Iris pigment epithelial cell (primary cell): ENCODE results near the gene MTHFD2.
A peak's percentile ranks its signal among the peaks of the same experiment; 100 is the strongest.
"Not testable (repeated sequence)": the region's sequence is repeated elsewhere in the genome, so short reads cannot be mapped to it uniquely, and the experiment has no call there.

Source experiments
- DNase-seq: peaks from one replicate; pipeline ENCODE4 v3.0.0-alpha.2; 2011; ENCODE audit warnings: low read depth

The MTHFD2 gene

DNA sequence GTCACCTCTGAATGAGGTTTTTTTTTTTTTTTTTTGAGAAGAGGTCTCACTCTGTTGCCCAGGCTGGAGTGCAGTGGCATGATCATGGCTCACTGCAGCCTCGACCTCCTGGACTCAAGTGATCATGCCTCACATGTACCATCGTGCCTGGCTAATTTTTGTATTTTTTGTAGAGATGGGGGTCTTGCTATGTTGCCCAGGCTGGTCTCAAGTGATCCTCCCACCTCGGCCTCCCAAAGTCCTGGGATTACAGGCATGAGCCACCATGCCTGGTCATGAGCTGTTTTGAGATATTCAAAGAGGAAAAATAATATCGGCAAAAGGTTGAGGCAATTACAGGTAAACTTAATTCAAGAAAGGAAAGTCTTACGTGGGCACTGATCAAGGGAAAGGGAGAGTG lies 31.4 kb downstream of the MTHFD2 start:
- DNase-seq, result not testable (repeated sequence)

DNA sequence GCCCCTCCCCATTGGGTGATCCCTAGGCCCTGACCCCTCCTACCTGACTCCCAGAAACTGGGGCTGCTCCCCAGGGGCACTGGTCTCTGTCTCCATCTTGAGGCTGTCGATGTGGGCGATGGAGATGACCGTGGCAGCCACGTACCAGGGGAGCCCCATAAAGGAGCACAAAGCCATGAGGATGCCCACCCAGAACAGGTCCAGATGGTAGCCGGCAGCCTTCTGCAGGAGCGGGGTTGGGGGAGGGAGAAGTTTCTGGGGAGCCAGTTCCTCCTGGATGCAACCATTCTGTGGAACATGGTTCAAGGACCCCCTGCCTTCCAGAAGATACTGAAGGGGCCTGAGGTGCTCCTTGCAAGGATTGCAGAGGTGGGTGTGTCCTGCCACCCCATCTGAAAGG lies 34.0 kb downstream of the MTHFD2 start:
- DNase-seq, result no peak

DNA sequence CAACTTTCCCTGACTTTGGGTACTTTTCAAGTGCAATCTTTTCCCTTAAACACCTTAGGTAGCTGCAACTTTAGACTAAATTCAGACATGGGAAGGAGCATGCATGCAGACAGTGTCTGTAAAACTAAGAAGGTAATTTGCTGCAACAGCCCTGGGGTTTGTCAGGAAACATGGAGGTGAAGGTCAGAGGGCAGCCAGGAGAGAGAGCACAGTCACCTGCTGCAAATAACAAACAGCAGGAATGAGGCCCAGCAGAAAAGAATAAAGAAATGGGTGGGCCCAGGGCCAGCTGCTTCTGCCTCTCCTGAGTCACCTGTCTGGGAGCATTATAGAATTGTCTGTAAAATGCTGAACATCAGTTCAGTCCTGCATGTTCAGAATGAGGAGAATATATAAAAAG lies 35.2 kb downstream of the MTHFD2 start:
- DNase-seq, result no peak

DNA sequence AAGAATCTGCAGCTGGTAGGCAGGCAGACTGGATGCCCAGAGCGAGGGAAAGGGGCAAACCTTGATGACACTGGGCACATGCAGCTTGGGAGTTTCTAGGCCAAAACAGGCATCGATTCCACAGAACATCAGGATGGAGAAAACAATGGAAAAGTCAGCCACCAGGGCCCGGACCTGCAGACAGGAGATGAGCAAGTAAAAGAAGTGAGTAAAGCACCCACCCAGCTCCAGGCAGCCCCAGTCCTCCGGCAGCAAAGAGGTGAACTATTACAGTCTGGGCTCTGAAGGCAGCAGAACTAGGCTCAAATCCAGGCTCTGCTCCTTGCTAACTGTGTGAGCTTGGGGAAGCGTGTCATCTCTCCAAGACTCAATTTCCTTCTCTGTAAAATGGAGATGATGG lies 36.6 kb downstream of the MTHFD2 start:
- DNase-seq, result no peak

DNA sequence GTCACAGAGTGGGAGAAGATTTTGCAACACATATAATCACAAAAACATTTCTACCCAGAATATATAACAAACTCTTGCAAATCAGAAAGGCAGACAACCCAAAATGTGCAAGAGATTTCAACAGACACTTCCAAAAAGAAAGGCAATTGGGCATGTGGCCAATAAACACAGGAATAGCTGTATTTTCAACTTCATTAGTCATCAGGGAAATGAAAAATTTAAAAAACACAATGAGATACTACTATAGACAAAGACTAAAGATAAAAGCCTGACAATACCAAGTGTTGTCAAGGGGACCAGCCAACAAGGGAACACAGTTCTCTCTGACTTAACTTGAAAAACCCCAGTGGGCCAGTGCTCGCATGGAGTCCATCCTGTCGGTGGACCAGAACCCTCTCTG lies 40.5 kb downstream of the MTHFD2 start:
- DNase-seq, result peak; percentile 84

DNA sequence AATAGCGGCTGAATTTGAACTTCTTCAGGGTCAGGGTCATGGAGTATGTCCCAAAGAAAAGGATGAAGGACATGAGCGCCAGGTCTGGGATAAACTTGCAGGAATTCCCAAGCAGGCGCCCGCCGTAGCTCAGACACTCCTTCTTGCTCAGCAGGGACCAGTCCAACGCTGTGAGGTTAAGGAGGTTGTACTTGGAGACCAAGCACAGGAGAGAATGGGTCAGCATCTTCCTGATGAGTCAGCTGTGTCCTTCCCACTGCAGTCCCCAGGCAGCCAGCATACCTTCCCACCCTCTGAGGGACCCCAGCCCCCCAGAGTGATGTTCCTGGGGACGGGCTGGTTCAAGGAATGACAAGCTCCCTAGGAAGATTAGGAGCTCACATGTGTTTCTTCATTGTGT lies 40.9 kb downstream of the MTHFD2 start:
- DNase-seq, result no peak

DNA sequence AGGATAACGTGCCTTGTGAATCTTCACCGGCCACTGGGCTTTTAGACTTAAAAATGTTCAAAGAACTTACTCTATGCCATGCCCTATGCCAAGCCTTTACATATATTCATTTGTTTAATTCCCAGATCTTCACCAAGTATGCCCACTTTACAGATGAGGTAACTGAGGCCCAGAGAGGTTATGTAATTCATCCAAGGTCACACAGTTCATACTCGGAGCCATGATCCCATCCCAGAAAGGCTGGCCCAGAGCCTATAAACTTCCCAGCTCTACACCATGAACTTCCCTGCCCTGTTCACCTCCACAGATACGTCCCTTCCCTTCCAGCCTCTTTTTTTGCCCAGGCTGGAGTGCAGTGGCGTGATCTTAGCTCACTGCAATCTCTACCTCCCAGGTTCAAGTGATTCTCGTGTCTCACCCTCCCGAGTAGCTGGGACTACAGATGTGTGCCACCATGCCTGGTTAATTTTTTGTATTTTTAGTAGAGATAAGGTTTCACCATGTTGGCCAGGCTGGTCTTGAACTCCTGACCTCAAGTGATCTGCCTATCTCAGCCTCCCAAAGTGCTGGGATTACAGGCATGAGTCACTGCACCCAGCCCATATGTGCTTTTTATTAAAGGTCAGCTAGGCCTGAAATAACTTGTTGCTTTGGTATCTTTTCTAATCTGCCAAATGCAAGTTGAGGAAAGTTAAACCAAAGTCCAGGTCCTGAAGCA lies 44.1 kb downstream of the MTHFD2 start:
- peak; percentile 9 for DNase-seq

DNA sequence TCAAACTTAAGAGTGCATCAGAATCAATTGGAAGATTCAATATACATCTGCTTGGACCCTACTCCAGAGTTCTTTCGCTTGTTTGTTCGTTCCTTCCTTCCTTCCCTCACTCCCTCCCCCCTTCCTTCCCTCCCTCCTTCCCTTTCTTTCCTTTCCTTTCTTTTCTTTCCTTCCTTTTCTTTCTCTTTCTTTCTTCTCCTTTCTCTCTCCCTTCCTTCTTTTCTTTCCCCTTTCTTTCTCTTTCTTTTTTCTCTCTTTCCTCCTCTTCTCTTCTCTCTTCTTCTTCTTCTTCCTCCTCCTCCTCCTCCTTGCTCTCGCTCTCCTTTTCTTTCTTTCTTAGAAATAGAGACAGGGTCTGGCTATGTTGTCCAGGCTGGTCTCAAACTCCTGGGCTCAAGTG lies 45.9 kb downstream of the MTHFD2 start:
- no peak for DNase-seq

DNA sequence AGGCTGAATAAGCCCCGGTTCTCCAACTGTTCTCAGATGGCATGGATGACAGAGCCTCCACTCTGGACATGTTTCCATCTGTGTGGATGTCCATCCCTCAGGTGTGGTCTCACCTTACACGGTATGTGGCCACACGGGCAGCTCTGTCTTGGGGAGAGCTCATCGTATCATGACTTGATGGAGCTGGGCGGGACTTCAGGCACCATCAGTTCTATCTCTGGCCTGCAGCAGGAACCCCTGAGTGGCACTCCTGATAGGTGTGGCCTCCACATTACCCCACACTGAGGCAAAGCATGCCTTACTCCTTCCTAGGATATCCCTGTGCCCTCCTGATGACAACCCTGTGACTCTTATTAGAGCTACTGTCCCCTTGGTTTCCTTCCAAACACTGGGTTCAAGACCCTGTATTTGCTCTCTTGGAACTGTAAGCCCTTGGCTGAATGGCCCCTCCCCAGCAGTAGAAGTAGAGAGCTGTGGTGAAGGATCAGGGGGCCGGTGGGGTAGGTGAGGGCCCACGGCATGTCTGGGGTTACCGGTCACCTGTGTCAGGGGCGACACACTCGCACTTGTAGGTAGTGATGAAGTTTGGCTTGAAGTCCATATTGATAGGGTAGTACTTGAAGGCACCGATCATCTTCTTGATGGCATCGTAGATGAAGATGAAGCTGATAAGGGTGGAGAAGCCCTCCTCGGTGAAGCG lies 48.2 kb downstream of the MTHFD2 start:
- DNase-seq, result no peak

DNA sequence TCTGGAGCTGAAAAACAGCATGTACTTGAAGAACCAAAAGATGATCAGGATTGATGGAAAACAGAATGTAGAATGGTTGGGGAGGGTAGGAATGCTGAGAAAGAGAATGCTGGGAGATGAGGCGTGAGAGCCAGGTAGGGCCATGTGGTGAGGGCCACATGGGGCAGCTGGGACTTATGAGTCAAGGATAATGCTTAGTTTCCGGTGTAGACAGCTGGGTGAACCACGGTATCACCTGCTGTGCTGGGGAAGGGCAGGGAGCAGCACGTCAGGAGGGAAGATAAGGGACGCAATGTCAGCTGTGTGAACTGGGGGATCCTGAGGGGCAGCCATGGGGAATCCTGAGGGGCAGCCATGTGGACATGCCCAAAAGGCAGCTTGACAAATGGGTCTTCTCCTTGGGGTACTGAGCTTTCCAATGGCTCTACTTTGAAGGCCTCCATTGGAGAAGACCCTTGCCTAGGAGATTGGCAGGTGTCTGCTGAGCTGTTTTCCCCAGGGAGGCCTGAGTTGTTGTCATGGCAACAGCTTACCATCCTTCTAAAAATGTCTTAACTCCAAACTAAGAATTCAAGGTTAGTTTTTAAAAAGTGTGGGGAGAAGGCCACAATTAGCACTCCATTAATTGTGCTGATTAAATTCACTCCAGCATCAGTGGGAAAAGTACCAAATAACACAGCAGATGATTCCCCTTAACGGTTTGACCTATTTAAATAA lies 51.1 kb downstream of the MTHFD2 start:
- DNase-seq, result no peak

DNA sequence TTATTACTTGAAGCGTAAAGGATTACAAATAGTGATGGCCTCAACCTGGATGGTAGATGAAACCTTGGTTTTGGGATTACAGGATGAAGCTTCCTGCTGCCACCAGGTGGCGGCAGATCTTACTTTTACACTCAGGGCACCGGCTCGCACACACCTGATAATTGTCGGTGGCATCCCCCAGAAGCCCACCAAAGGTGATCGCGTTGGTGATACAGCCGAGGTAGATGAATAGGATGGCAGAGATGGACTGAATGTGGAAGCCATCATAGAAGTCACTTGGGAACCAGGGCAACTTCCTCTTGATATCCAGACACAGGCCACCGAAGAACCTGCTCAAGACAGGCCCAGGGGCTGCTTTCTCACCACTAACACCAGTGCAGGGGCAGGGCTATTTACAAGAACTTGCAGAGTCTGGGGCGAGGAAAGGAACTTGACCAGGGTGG lies 51.8 kb downstream of the MTHFD2 start:
- DNase-seq, result peak; percentile 38

DNA sequence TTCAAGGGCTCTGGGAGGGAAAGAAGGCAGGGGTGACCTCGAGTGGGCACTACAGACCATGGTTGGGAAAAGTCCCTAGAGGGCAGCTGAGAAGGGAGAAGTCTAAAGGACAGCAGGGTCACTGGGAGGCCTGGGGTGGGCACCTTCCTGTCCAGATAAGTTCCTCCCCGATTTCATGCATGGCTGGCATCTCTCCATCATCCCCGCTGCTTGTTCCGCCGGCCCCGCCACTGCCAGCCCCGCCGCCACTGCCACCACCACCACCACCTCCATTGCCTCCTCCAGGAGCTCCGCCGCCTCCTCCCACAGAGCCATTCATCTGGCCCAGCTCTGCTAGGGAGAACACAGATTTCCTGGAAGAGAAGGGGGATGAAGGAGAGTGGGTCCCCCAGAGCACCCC lies 53.6 kb downstream of the MTHFD2 start:
- DNase-seq, result no peak

DNA sequence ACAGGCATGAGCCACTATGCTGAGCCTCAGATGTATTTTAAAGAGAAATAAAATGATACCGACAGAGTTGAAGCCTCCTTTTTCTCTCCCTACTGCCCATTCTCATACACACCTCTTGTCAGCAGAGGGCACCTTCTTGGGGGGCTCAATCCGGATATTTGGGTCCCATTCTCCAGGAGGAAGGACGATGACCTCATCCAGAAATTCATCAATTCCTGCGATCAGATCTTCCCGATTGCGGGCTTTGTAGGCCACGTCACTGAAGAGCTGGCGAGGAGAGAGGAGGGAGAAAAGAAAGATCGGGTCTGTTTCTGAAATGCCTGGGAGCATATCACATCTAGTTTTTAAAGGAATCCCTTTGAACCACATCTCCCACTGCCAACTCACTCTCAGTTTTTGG lies 54.4 kb downstream of the MTHFD2 start:
- DNase-seq, result no peak

DNA sequence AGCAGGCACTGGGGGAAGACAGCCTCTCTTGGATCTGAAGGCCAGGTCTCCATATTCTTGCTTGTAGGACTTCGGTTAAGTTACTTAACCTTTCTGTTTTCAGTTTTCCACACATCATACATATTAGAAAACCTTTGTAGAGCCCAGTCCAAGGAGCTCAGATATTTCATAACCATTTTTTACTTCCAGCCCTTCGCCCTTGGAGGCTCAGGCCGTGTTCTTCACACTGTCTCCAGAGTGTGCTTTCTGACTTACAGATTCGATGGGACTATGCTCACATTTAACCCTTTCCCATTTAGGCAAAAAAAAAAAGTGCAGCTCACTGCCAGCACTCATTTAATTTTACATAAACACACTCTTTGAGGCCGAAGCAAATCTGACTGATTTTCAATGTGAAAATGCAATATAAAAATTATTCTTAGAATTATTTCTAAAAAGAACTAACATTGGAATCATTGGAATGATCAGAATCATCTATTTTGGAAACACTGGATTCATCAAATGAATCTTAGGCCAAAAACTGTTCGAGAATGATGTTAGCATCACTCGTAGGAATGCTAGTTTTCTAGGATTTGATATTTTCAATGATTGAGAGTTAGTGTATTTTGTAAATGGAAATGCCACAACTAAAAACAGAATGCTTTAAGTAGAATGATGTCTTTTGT lies 55.0 kb downstream of the MTHFD2 start:
- DNase-seq, result no peak

DNA sequence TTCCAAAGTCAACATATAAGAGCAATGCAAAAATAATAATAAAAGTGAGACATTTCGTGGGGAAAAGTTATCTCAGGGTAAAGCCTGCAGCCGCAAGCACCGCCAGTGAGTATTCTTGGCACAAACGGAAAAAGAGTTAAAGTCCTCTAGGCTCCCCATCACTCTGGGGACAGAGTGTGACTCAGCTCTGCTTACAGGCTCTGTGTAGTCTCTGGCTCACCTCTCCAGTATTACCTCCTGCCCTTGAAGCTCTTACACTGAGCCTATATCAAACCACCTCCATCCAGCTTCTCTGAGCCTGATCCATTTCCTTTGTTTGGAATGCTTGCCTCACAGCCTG lies 55.5 kb downstream of the MTHFD2 start:
- DNase-seq, result no peak

DNA sequence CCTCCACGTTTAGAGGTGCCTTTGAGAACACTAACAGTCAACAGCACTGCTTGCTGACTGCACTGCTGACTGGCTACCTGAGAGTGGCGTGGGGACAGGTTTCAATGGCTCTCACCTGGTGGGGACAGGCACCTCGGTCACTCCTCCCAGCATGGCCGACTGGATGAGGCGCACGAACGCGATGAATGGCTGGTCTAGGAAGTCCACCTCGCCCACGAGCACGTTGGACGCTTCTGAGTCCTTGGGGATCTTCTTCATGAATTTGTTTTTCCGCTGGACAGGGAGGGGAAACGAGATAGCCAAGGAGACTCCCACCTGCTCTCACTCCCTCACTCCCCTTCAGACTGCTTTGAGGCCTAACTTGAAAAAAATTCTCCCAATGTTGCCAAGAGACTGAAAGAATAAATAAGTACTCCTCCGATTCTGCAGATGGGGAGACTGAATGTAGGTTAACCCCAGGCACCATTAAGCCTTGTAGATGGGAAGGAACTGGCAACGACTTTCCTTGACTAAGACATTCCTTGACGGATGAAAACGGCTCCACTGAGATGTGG lies 57.3 kb downstream of the MTHFD2 start:
- DNase-seq, result no peak

DNA sequence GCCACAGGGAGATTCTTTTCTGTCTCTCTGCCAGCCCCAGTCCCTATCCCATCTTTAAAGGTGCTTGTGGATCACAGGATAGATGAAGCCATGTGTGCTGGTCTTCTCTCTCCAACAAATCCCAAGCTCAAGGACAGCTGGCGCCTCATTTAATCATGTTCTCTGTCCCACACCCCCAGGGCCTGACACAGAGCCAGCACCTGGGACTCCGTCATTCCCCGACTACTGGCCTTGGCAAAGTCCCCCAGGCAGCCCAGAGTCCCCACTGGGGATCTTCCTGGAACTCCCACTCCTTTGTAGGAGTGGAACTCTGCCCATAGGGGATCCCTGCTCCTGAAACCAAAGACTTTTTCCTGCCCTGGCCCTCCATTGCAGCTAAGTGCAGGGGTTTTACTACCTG lies 60.8 kb downstream of the MTHFD2 start:
- no peak for DNase-seq

DNA sequence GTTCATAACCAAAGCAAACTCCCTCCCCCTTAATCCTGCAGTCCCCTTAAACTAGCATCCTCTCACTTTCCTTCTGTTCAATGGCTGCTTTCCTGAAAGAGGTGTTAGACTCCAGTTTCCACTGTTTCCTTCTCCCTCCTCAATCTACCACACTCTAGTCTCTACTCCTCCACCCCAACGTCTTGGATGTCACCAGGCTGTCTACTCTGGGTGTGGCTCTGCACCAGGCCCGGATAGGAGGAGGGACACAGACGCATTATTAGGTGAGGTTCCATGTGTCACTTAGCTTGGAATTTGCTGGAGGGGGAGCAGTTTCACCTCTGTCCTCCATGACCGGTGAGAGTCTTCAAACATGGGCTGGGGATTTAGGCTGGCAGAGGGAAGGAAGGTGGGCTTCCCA lies 61.3 kb downstream of the MTHFD2 start:
- DNase-seq, result no peak

DNA sequence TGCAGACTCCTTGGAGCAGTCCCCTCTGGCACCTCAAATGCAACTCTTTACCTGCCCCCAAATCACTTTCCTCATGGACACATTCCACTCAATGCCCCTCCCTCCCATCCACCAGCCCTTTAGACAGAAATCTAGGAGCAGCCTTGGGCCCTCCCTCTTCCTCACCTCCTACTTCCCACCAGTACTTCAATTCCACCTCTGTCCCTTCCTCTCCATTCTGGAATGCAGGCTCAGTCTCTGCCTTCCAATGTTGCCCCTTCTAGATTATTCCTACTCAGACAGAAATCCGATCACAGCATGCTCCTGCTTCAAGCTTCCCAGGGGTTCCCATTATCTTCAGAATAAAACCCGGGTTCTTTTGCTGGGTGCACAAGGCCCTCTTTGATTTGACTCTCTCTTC lies 62.1 kb downstream of the MTHFD2 start:
- DNase-seq, result no peak

DNA sequence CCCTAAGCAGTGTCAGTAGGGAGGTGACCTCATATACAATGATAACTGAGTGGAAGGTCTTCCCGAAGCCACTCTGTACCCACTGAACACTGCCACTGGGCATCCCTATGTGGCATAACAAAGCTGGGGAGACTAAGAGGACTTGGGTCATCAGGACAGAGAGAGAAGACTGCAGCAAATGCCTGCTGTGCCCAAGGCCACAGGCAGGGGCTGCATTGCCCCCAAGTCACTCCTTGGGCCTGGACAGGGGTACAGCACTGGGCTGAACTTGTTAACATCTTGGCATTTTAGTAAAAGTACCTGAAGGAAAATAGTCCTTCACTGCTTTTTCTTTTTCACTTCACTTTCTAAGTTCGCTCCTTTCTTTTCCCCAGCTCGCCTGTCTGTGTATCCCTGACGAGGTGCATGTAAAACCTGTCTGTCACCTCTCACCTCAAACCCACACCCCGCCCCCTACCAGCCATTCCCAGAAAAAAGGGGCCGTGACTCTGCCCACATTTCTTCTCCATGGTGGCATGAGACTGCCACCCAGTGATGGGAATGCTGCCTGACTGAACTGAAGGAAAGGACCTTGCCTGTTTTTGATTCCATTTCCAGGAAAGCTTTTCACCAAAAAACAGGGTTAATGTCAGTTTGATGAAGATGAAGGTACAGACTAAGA lies 62.9 kb downstream of the MTHFD2 start:
- peak; percentile 13 for DNase-seq

DNA sequence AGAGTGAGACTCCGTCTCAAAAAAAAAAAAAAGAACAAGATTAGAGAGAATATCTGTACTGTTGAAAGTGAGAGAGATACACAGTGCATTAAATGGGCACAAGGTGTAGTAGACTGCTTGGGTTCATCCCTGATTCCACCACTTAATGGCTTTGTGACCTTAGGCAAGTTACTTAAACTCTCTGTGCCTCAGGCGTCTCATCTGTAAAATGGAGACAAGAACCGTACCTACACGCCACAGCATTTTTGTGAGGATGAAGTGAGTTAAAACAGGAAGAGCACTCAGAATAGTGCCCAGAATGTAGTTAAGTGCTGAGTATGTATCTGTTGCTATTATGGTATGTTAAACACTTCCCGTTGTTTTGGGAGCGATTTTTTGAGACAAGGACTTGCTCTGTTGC lies 64.3 kb downstream of the MTHFD2 start:
- no peak for DNase-seq

DNA sequence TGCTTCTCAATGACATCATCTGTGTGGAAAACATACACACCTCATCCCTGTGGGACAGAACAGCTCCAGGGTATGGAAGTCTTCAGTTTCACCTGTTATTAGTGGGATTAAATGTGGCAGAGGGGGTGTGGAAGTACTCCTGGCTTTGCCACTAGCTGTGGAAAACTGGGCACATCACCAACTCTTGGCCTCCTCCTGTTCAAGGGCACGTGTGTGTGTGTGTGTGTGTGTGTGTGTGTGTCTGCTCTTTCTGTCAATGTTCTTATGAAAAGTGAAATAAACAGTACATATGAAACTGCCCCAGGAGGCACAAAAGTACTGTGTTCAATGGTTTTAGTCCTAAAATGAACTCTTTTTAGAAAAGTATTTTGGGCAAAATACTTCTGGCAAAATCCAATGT lies 65.9 kb downstream of the MTHFD2 start:
- DNase-seq, result no peak
